Ovary (tissue), 9 donors: Measurements from ENCODE around the gene ASB15. TPM values are rescaled to one million over a fixed set of nuclear protein-coding genes. Genes with fewer than 3 reads are reported as not detected.

Experiments
- DNase-seq, 5 donors: peaks; one replicate each; pipeline ENCODE4 v3.0.0-alpha.2; 2019 to 2020
- H3K27ac ChIP-seq, 2 donors: fragments of 200-600 bp; one replicate each; pipeline versions ENCODE4 v1.5.1 to v1.8.0; 2019 to 2022
- H3K27me3 ChIP-seq: fragments of 200-600 bp; one replicate; pipeline ENCODE4 v1.8.0; 2022
- H3K36me3 ChIP-seq: fragments of 200-600 bp; sonication (generic); one replicate; pipeline ENCODE4 v1.5.1; 2019
- H3K4me1 ChIP-seq: one replicate; pipeline ENCODE4 v1.8.1; 2013; ENCODE audit warnings: mild to moderate bottlenecking, moderate library complexity; ENCODE audit not compliant: insufficient read depth
- H3K4me3 ChIP-seq: fragments of 200-600 bp; sonication (generic); one replicate; pipeline ENCODE4 v1.5.1; 2017
- H3K9me3 ChIP-seq, 2 donors: fragments of 200-600 bp in 1 of 2; sonication (generic) in 1 of 2; one replicate each; pipeline versions ENCODE4 v1.5.1 to v1.8.1; 2013 to 2019; ENCODE audit warnings: mild to moderate bottlenecking in 1 of 2, moderate library complexity in 1 of 2
- EP300 ChIP-seq: sonication (generic); formaldehyde crosslinking; IDR thresholded peaks from one replicate; pipeline ENCODE4 v1.6.1; 2017; ENCODE audit warnings: antibody characterized with exemption
- POLR2A ChIP-seq: fragments of 450-650 bp; IDR thresholded peaks from one replicate; pipeline ENCODE4 v1.6.1; 2017; ENCODE audit warnings: antibody characterized with exemption, mild to moderate bottlenecking, moderate library complexity
- WGBS, 3 donors: extraction: QIAGEN DNeasy Blood & Tissue Kit in 1 of 3; methylation state at CpG; one replicate each; pipeline versions ENCODE4 v1.1.5 to v1.1.7; 2013 to 2017; 5-methylcytosine and 5-hydroxymethylcytosine counted together
- intact Hi-C, 4 donors: fragments of 100-400 bp; cut with DNase I; formaldehyde crosslinking; loops; one replicate each; pipeline versions ENCODE4 v1.11.0 to v1.15.1; 2022 to 2023
- polyA plus RNA-seq, 2 donors: library from polyadenylated mRNA; stranded (reverse); fragments of 200-250 nt in 1 of 2; fragments of 350-450 nt in 1 of 2; fragmentation: Illumina TruSeq in 1 of 2; extraction: RNeasy Lipid Tissue Mini Kit (QIAGEN cat#74804) in 1 of 2; gene quantifications; one replicate each; pipeline ENCODE4 v1.2.3, GENCODE V29; 2013 to 2014
- total RNA-seq, 7 donors: library from RNA; depleted of rRNA in 2 of 7; stranded (reverse); fragments of >200 nt in 2 of 7; fragmentation: NEBNext Ultra II Directional in 3 of 7; extraction: Animal tissue kit (Norgen Biotek cat#: 25700) in 3 of 7; gene quantifications; one replicate each; pipeline versions ENCODE4 v1.1.0 to v1.2.4, GENCODE V29; 2016 to 2023
- TF ChIP-seq, protein P1 (sequence below), 3 donors: fragments of 450-650 bp in 2 of 3; fragments of 200-600 bp in 1 of 3; IDR thresholded peaks; one replicate each; pipeline versions ENCODE4 v1.5.1 to v1.8.0; 2016 to 2022; ENCODE audit warnings: antibody characterized with exemption in 3 of 3, mild to moderate bottlenecking in 1 of 3
- donor health status: DM: no; HTN: no; CAD: no; lungs with moderate emphysema.
- donor health status: DM: no; HTN: no; CAD: no.
- donor health status: Bipolar disorder and iron deficiency.
- donor health status: DM: yes; HTN: yes; CAD: no.
- donor health status: DM: no; HTN: no; CAD: no.
- donor health status: DM: yes; HTN: yes; CAD: no.

Gene ASB15
- total and polyA plus RNA-seq, 9 donors: not detected

DNA sequence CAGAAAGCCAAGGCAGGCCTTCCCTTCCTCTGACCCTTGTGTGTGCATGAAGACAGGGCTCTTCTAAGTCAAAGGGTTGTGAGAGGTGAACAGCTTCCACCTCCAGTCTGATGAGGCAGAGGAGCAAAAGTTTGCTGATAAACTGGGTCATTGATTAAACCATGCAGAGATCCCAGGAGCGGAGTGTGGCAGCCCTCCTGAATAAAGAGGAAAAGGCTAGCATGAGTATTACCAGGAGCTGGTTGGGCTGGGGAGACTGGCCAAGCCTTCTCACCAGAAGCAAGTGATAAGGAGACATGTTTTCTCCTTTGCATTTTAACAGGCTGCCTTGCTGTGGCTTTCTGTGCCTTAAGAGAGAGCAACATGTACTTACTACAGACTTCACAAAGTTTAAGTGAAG lies 64.3 kb downstream of the ASB15 start:
- 15 to 30% (median 30%) methylated on average over 1 of the region's 1 CpG for WGBS, 3 donors
- H3K4me3 ChIP-seq: no peak overlapping the region

DNA sequence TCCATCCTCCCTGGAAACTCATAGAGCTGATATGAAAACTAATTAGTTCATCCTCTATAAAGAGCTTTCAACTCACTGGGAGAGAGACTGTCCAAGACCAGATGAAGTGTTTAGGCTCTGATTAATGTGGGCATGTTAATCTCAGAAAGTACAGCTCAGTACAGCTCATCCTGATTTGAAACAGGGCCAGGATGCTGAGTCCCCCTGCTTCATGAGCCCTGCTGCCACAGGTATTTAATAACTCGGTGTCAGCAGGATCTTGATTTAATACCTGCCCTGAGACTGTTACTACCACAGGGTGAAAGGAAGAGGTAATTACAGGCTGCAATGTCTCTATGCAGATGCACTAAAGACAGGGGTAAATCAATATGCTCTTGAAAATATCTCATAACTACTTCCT lies 64.9 kb downstream of the ASB15 start:
- WGBS, 3 donors: 11 to 25% (median 19%) methylated on average over 1 of the region's 1 CpG
- Histone ChIP-seq H3K36me3 (no peaks in the 10 kb centered on the region), H3K27me3 (no peaks in the 10 kb centered on the region), H3K4me1 (no peaks in the 10 kb centered on the region), H3K4me3 (no peak overlapping the region), H3K9me3 (no peaks in the 10 kb centered on the region), H3K27ac (no peak overlapping the region)
- DNase-seq: no peak
- TF ChIP-seq, protein P1, sequence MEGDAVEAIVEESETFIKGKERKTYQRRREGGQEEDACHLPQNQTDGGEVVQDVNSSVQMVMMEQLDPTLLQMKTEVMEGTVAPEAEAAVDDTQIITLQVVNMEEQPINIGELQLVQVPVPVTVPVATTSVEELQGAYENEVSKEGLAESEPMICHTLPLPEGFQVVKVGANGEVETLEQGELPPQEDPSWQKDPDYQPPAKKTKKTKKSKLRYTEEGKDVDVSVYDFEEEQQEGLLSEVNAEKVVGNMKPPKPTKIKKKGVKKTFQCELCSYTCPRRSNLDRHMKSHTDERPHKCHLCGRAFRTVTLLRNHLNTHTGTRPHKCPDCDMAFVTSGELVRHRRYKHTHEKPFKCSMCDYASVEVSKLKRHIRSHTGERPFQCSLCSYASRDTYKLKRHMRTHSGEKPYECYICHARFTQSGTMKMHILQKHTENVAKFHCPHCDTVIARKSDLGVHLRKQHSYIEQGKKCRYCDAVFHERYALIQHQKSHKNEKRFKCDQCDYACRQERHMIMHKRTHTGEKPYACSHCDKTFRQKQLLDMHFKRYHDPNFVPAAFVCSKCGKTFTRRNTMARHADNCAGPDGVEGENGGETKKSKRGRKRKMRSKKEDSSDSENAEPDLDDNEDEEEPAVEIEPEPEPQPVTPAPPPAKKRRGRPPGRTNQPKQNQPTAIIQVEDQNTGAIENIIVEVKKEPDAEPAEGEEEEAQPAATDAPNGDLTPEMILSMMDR (IDR thresholded peaks at IDR 0.05): no peak
- TF ChIP-seq POLR2A (no peak), EP300 (no peak)
- intact Hi-C loops: no loop called here

More for the DNA sequence above, 64.3 kb downstream of the ASB15 start:
- DNase-seq: no peak
- Histone ChIP-seq H3K9me3 (no peaks in the 10 kb centered on the region), H3K27me3 (no peaks in the 10 kb centered on the region), H3K27ac (no peak overlapping the region), H3K4me1 (no peaks in the 10 kb centered on the region), H3K36me3 (no peaks in the 10 kb centered on the region)
- TF ChIP-seq, protein P1 (IDR thresholded peaks at IDR 0.05): no peak
- TF ChIP-seq EP300 (no peak), POLR2A (no peak)
- intact Hi-C loops: no loop called here

DNA sequence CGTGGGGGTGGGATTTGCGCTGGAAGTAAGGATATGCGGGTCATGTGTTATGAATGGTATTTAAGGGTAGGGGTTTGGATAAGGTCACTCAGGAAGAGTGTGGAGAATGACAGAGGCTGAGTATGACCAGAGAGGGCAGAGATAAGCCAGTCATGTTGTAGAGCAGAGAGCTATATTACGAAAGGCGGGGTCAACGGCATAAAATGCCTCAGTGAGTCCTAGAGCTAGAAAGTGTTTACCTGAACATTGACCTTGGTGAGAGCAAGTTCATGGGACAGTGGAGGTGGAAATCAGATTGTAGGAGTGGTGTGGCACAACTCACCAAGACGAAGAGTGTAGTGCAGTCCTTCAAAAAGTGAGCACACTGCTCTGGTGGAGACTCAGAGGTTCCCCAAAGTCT lies 67.9 kb downstream of the ASB15 start:
- DNase-seq: no peak
- H3K27me3 ChIP-seq: no peaks in the 10 kb centered on the region
- H3K27ac ChIP-seq: no peak overlapping the region
- H3K4me3 ChIP-seq: no peak overlapping the region
- no peaks in the 10 kb centered on the region for H3K36me3 ChIP-seq
- H3K4me1 ChIP-seq: peaks cover 5% of the 10 kb centered on the region
- TF ChIP-seq EP300 (no peak), POLR2A (no peak)
- TF ChIP-seq, protein P1 (IDR thresholded peaks at IDR 0.05): no peak
- intact Hi-C loops: no loop called here
- 89 to 97% (median 92%) methylated on average over 7 of the region's 7 CpGs for WGBS, 3 donors
- H3K9me3 ChIP-seq: no peaks in the 10 kb centered on the region

DNA sequence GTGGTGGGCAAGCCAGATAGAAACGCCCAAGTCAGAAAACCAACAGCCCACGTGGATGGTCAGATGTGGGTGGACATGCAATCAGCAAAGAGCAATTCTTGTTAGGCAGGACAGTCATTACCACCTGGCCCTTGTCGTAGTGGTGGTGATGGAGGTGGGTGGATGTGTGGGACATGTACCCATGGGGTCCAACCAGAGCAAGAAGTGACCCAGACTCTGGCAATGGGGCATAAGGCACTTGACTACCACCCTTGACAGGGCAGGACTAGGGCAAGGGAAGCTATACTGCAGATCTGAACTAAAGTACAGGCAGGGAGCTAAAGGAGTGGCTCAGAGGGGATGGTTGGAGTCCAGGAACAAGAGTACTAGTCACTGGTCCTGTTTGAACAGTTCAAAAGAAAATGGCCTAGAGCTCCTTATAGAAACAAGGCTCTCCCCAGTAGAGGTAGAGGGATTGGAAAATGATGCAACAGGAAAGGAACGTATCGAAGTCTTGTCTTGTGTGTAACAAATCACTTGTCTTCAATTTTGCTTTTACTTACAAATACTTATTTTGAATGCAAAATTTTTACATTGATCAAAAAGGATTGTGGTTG lies 71.6 kb downstream of the ASB15 start:
- intact Hi-C loops: no loop called here
- DNase-seq: no peak
- 87 to 94% (median 93%) methylated on average over 5 of the region's 5 CpGs for WGBS, 3 donors

More for the DNA sequence above, 71.6 kb downstream of the ASB15 start:
- Histone ChIP-seq H3K9me3 (no peaks in the 10 kb centered on the region), H3K36me3 (no peaks in the 10 kb centered on the region), H3K27ac (no peak overlapping the region), H3K4me3 (no peak overlapping the region), H3K27me3 (no peaks in the 10 kb centered on the region), H3K4me1 (peaks cover 5% of the 10 kb centered on the region)
- TF ChIP-seq POLR2A (no peak), EP300 (no peak)
- TF ChIP-seq, protein P1 (IDR thresholded peaks at IDR 0.05): no peak
